Measurements from ENCODE around the gene DDO. TPM values are rescaled to one million over a fixed set of nuclear protein-coding genes. Genes with fewer than 3 reads are reported as not detected.
"Not testable (repeated sequence)": the region's sequence is repeated elsewhere in the genome, so short reads cannot be mapped to it uniquely, and the experiment has no call there.

DDO gene, protein sequence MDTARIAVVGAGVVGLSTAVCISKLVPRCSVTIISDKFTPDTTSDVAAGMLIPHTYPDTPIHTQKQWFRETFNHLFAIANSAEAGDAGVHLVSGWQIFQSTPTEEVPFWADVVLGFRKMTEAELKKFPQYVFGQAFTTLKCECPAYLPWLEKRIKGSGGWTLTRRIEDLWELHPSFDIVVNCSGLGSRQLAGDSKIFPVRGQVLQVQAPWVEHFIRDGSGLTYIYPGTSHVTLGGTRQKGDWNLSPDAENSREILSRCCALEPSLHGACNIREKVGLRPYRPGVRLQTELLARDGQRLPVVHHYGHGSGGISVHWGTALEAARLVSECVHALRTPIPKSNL
- not detected in 2 replicates for total RNA-seq

DNA sequence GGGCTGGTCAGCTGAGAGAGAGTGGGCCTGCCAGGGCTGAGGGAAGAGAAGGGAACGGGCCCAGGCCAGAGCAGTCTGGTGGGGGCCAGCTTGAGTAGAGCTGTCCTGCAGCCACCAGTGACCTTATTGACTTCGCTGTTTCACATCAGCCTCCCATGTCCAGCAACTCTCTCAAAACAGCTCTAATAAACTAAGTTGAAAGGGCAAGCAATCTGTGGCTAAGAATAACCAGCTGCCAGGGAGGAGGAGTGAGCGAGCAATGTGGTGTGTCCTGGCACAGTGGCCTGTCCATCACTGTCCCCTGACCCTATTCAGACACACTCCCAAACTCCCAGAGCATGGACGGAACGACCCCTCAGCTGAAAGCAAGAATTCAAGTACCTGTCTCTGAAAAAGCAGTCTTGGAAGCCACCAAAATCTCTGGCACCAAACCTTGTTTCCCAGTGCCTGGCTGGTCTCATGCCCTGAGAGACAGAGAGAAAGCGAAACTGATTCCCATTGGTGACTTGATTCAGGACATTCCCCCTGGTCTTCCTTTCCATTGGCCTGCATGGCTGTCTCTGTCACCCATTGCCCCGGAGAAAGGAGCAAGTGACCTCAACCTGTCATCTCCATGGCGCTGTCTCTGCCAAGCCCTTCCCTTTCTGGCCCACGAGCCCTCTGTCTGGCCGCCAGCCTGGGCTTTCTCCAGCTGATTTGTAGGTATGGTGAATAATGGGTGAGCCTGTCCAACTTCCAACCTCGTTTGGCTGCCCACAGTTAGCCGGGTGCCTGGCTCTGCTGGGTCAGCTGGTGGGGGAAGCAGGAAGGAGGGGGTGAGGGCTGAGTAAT is at the start of gene DDO:
DDO (minus strand) TSS at position 490 of the 831 bp plus-strand sequence. CDS start 2,113 bp downstream, outside the sequence.
- TF ChIP-seq, protein P1, sequence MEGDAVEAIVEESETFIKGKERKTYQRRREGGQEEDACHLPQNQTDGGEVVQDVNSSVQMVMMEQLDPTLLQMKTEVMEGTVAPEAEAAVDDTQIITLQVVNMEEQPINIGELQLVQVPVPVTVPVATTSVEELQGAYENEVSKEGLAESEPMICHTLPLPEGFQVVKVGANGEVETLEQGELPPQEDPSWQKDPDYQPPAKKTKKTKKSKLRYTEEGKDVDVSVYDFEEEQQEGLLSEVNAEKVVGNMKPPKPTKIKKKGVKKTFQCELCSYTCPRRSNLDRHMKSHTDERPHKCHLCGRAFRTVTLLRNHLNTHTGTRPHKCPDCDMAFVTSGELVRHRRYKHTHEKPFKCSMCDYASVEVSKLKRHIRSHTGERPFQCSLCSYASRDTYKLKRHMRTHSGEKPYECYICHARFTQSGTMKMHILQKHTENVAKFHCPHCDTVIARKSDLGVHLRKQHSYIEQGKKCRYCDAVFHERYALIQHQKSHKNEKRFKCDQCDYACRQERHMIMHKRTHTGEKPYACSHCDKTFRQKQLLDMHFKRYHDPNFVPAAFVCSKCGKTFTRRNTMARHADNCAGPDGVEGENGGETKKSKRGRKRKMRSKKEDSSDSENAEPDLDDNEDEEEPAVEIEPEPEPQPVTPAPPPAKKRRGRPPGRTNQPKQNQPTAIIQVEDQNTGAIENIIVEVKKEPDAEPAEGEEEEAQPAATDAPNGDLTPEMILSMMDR (IDR thresholded peaks at IDR 0.05) = no peak
- Mint-ChIP-seq H3K27me3 (peaks cover 8% of the 10 kb centered on the region), H3K4me3 (peak within 1 kb of the TSS; percentile 19), H3K27ac (no peak within 1 kb of the TSS), H3K4me1 (no peaks in the 10 kb centered on the region), H3K9me3 (no peaks in the 10 kb centered on the region), H3K36me3 (ENCODE audit: low read depth) (no peaks in the 10 kb centered on the region)
- ATAC-seq (ENCODE audit: low read depth) (no peak), DNase-seq (no peak)
- intact Hi-C loops (cut with micrococcal nuclease) = no loop called here
- ChIA-PET CTCF (no interaction called here), POLR2A (no interaction called here)

DNA sequence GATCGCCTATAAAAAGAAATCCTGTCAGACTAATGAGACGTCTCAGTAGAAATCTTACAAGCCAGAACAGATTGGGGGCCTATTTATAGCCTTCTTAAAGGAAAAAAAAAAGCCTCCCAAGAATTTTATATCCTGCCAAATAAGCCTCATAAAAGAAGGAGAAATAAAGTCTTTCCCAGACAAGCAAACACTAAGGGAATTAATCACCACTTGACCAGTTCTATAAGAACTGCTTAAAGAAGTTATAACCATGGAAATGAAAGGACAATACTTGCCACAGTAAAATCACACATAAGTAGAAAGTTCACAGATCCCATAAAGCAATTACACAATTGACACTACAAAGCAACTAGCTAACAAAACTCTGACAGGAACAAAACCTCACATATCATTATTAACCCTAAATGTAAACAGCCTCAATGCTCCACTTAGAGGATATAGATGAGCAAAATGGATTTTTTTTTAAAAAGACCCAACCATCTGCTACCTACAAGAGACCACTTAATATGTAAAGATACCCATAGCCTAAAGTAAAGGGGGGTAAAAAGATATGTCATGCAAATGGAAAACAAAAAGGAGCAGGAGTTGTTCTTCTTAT is 47.6 kb upstream of the DDO start:
- peaks cover 7% of the 10 kb centered on the region for H3K36me3 Mint-ChIP-seq (ENCODE audit: low read depth)
- no peak overlapping the region for H3K27ac Mint-ChIP-seq
- intact Hi-C loops (cut with micrococcal nuclease) = no loop called here
- H3K4me3 Mint-ChIP-seq = no peak overlapping the region
- H3K27me3 Mint-ChIP-seq = peaks cover 22% of the 10 kb centered on the region
- no peak for ATAC-seq (ENCODE audit: low read depth)
- DNase-seq = no peak
- H3K4me1 Mint-ChIP-seq = no peaks in the 10 kb centered on the region
- TF ChIP-seq, protein P1 (IDR thresholded peaks at IDR 0.05) = no peak
- ChIA-PET CTCF (no interaction called here), POLR2A (no interaction called here)
- H3K9me3 Mint-ChIP-seq = peaks cover 24% of the 10 kb centered on the region

DNA sequence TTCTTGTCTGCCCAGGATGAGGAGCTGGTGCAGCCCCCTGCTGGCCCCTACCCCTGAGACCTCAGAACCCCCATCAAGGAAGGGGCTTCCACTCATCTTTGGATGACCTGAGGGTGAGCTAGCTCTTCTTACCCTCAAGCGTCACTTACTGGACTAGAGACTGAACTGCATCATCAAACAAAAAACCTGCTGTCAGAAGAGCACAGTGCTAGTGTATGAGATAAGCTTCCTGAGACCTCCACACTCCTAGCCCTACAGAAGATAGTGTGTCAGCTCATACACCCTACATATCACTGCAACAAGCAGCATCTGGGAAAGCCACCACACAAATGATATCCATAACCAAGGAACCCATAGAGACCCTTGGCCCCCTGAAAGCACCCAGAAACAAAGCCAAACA is 46.0 kb upstream of the DDO start:
- ChIA-PET CTCF (no interaction called here), POLR2A (no interaction called here)
- Mint-ChIP-seq H3K36me3 (ENCODE audit: low read depth) (peaks cover 7% of the 10 kb centered on the region), H3K4me1 (no peaks in the 10 kb centered on the region), H3K9me3 (peaks cover 24% of the 10 kb centered on the region), H3K27ac (no peak overlapping the region), H3K27me3 (peaks cover 22% of the 10 kb centered on the region), H3K4me3 (no peak overlapping the region)
- TF ChIP-seq, protein P1 (IDR thresholded peaks at IDR 0.05) = no peak
- intact Hi-C loops (cut with micrococcal nuclease) = no loop called here
- DNase-seq (no peak), ATAC-seq (ENCODE audit: low read depth) (no peak)

DNA sequence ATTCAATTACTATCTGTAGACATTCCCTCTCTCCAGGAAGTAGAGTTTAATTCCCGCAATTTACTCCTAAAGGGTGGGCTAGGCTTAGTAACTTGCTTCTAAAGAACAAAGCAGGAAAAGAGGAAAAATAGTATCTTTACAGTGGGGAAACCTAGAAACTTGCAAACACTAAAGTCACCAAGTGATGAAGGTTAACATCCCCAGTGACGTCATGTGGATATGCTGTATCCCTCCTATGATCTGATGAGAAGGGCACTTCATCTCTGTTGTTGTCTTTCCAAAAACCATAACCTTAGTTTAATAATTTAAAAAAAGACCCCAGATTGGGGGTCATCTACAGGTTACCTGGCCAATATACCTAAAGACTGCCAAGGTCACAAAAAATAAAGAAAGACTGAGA is 43.8 kb upstream of the DDO start:
- ATAC-seq (ENCODE audit: low read depth) (no peak), DNase-seq (no peak)
- TF ChIP-seq, protein P1 (IDR thresholded peaks at IDR 0.05) = no peak
- Mint-ChIP-seq H3K36me3 (ENCODE audit: low read depth) (peaks cover 7% of the 10 kb centered on the region), H3K9me3 (peaks cover 17% of the 10 kb centered on the region), H3K4me1 (no peaks in the 10 kb centered on the region), H3K27me3 (peaks cover 8% of the 10 kb centered on the region), H3K4me3 (no peak overlapping the region), H3K27ac (no peak overlapping the region)
- CTCF ChIA-PET = no interaction called here
- intact Hi-C loops (cut with micrococcal nuclease) = no loop called here
- POLR2A ChIA-PET = no interaction called here

DNA sequence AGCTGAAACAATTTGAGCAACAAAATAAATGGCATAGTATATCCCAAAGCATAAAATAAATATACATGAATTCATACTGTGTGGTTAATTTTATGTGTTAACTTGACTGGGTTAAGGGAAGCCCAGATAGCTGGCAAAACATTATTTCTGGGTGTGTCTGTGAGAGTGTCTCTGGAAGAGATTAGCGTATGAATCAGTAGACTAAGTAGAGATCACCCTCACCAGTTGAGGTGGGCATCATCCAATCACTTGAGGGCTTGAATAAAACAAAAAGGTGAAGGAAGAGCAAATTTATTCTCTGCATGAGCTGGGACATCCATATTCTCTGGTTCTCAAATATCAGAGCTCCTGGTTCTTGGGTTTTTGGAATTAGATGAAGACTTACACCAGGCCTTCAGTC is 43.1 kb upstream of the DDO start:
- CTCF ChIA-PET = no interaction called here
- H3K4me3 Mint-ChIP-seq = no peak overlapping the region
- ATAC-seq (ENCODE audit: low read depth) (no peak), DNase-seq (no peak)
- POLR2A ChIA-PET = no interaction called here
- no peak overlapping the region for H3K27ac Mint-ChIP-seq
- H3K4me1 Mint-ChIP-seq = no peaks in the 10 kb centered on the region
- peaks cover 2% of the 10 kb centered on the region for H3K36me3 Mint-ChIP-seq (ENCODE audit: low read depth)
- peaks cover 12% of the 10 kb centered on the region for H3K9me3 Mint-ChIP-seq
- peaks cover 3% of the 10 kb centered on the region for H3K27me3 Mint-ChIP-seq
- intact Hi-C loops (cut with micrococcal nuclease) = no loop called here
- TF ChIP-seq, protein P1 (IDR thresholded peaks at IDR 0.05) = no peak

DNA sequence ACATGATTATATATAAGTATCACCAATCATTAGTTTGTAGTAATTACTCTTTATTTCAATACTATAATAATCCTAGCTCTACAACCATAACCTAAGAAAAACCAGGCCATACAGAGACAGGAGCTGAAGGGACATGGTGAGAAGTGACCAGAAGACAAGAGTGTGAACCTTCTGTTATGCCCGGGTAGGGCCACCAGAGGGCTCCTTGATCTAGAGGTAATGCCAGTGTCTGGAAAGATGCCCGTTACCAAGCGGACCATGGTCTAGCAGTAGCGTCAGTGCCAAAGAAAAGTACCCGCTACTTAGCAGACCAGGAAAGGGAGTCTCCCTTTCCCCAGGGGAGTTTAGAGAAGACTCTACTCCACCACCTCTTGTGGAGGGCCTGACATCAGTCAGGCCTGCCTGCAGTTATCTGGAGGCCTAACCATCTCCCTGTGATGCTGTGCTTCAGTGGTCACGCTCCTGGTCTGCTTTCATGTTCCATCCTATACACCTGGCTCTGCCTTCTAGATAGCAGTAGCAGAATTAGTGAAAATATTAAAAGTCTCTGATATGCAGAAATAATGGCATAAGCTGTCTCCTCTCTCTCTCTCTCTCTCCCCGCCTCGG is 42.3 kb upstream of the DDO start:
- POLR2A ChIA-PET; CTCF ChIA-PET; H3K4me3 Mint-ChIP-seq; intact Hi-C loops (cut with micrococcal nuclease); H3K4me1 Mint-ChIP-seq; H3K9me3 Mint-ChIP-seq; H3K27ac Mint-ChIP-seq; ATAC-seq (ENCODE audit: low read depth); H3K27me3 Mint-ChIP-seq; DNase-seq; H3K36me3 Mint-ChIP-seq (ENCODE audit: low read depth): not testable (repeated sequence)
